Measurements from ENCODE around the gene GIPC3. TPM values are rescaled to one million over a fixed set of nuclear protein-coding genes. Genes with fewer than 3 reads are reported as not detected.
"Not testable (repeated sequence)": the region's sequence is repeated elsewhere in the genome, so short reads cannot be mapped to it uniquely, and the experiment has no call there.

The GIPC3 gene
- total and polyA plus RNA-seq, 5 donors: 0.89 to 2.1 (median 1.2) TPM

DNA sequence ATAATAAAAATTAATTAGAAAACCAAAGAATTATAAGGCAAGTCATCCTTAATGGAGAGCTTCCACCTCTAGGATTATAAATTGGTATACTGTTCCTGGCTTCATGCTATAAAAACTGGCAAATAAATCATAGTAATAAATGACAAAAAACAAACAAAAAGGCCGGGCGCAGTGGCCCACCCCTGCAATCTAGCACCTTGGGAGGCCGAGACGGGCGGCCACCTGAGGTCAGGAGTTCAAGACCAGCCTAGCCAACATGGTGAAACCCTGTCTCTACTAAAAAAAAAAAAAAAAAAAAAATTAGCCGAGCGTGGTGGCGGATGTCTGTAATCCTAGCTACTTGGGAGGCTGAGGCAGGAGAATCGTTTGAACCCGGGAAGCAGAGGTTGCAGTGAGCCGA, 15.2 kb upstream of the GIPC3 start:
- intact Hi-C loops (cut with DNase I): loop anchor here in 1 of 4 donors (10.0 kb wide), 1 partner anchor 55 kb away; the partner anchor contains the start of gene CACTIN
- not testable (repeated sequence) for H3K27me3 ChIP-seq (ENCODE audit: control insufficient read depth, insufficient read depth); ATAC-seq; H3K4me1 ChIP-seq (ENCODE audit: control insufficient read depth, insufficient read depth, low read length); H3K9me3 ChIP-seq (ENCODE audit: control insufficient read depth, low read length); H3K4me3 ChIP-seq (ENCODE audit: low read length); H3K27ac ChIP-seq (ENCODE audit: low read length)
- 90% methylated on average over 11 of the region's 11 CpGs for WGBS
- DNase-seq: peak in 1 of 3 donors; percentile 20

DNA sequence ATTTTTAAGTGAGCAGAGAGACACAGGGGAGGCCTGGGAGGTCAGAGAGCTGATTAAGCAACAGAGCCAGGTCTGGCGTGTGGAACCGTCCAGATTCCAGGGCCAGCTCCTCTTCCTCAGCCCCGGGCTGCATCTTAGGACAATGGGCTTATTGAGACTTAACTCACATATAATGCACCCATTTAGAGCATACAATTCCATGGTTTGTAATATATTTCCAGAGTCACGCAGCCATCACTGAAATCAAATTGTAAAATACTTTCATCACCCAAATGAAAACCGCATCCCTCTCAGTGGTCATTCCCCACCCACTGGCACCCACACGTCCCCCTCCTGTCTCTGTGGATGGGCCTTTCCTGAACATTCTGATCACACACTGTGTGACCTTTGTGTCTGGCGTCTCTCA, 14.7 kb upstream of the GIPC3 start:
- intact Hi-C loops (cut with DNase I): loop anchor here in 1 of 4 donors (10.0 kb wide), 1 partner anchor 54 kb away; the partner anchor contains the start of gene CACTIN

DNA sequence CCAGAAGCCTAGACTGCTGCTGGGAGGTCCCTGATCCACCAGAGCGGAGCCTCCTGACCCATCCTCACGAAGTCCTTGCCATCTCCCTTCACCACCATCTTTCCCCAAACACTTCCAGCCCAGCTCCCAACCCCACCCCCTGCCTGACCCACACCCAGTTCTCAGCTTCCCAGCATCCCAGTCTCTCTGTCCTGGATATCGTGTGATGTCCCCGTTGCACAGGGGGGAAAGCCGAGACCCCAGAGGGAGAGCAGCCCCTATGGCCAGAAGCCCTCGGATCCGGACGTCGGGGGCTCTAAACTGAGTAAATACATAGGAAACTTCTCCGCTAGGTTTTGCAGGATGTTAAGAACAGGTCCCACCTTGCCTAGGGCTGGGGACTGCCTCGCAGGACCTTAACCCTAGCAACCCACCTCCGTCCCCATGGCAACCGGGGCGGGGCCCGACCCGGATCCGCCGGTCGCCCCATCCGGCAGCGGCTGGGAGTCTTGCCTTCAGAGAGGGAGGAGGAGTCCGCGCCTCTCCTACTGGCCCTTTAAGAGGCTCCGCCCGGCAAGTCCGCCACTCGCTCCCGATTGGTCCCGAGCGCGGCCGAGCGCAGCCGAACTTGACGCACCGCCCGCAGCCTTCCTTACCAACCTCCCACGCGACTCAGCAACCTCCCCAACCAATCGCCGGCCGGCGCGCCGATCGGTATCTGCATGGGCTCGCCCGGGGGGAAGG, 13.0 kb upstream of the GIPC3 start:
- 2% methylated on average over 48 of the region's 48 CpGs for WGBS
- Histone ChIP-seq H3K27ac (ENCODE audit: low read length) (no peak overlapping the region), H3K4me3 (ENCODE audit: low read length) (peak overlapping the region; percentile 57), H3K4me1 (ENCODE audit: control insufficient read depth, insufficient read depth, low read length) (no peaks in the 10 kb centered on the region), H3K27me3 (ENCODE audit: control insufficient read depth, insufficient read depth) (no peaks in the 10 kb centered on the region), H3K9me3 (ENCODE audit: control insufficient read depth, low read length) (no peaks in the 10 kb centered on the region)
- peak; percentile 100 for DNase-seq
- intact Hi-C loops (cut with DNase I): loop anchor here in 1 of 4 donors (10.0 kb wide), 1 partner anchor 53 kb away; the partner anchor contains the start of gene CACTIN
- ATAC-seq: peak; percentile 96 to 98

More for the DNA sequence above, 14.7 kb upstream of the GIPC3 start:
- WGBS: 76% methylated on average over 7 of the region's 7 CpGs
- Histone ChIP-seq H3K27me3 (ENCODE audit: control insufficient read depth, insufficient read depth) (no peaks in the 10 kb centered on the region), H3K4me3 (ENCODE audit: low read length) (no peak overlapping the region), H3K4me1 (ENCODE audit: control insufficient read depth, insufficient read depth, low read length) (no peaks in the 10 kb centered on the region), H3K27ac (ENCODE audit: low read length) (no peak overlapping the region), H3K9me3 (ENCODE audit: control insufficient read depth, low read length) (no peaks in the 10 kb centered on the region)
- ATAC-seq: no peak
- DNase-seq: peak in 1 of 3 donors; percentile 25

DNA sequence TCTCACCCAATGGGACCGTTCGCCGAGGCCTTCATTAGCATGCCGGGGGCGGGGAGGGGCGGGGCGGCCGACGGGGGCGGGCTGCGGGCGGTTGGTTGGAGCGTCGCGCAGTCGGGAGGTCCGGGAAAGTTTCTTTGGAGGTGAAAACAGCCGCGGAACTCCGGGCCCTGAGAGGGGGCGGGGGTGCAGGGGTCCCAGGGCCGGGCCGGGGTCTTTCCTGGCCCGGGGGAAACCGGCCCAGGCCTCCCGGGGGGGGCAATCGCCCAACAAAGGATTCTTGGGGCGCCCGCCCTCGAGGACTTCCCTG, 12.5 kb upstream of the GIPC3 start, which contains the start of gene HMG20B:
HMG20B (plus strand) TSS at position 90 of the 307 bp plus-strand sequence. CDS start 366 bp downstream, outside the sequence.
- DNase-seq (no peak), ATAC-seq (no peak)
- H3K4me3 ChIP-seq (ENCODE audit: low read length): peak within 1 kb of the TSS; percentile 94
- no peaks in the 10 kb centered on the region for H3K9me3 ChIP-seq (ENCODE audit: control insufficient read depth, low read length)
- H3K27ac ChIP-seq (ENCODE audit: low read length): no peak within 1 kb of the TSS
- no peaks in the 10 kb centered on the region for H3K27me3 ChIP-seq (ENCODE audit: control insufficient read depth, insufficient read depth)
- intact Hi-C loops (cut with DNase I): loop anchor here in 1 of 4 donors (10.0 kb wide), 1 partner anchor 52 kb away; the partner anchor contains the start of gene CACTIN
- WGBS: under 1% methylated on average over 30 of the region's 30 CpGs
- H3K4me1 ChIP-seq (ENCODE audit: control insufficient read depth, insufficient read depth, low read length): no peaks in the 10 kb centered on the region

DNA sequence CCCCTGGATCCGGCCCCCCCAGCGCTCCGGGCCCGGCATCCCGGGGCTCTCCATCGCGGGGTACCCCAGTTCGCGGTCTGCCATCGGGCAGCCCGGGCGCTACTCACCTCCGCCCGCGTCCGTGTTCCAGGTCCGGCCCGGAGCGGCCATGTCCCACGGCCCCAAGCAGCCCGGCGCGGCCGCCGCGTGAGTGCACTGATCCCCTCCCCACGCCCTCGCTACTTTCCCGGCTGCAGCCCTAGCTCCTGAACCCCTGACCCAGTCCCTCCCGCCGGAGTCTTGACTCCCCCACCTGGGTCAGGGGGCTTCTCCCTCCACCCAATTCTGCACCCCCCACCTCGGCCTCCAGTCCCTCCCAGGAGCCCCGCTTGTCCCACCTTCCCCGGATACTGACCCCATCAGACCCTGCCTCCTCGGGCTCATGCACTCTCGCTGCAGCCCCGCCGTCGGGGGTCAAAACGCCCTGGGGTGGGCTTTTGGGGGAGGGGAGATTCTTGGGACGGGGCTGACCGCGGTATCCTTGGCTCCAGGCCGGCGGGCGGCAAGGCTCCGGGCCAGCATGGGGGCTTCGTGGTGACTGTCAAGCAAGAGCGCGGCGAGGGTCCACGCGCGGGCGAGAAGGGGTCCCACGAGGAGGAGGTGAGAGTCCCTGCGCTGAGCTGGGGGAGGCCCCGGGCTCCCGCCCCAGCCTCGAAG, 12.0 kb upstream of the GIPC3 start:
- ATAC-seq: peak; percentile 5 to 8
- WGBS: 1% methylated on average over 60 of the region's 60 CpGs
- peak overlapping the region; percentile 94 for H3K4me3 ChIP-seq (ENCODE audit: low read length)
- H3K27me3 ChIP-seq (ENCODE audit: control insufficient read depth, insufficient read depth): no peaks in the 10 kb centered on the region
- no peaks in the 10 kb centered on the region for H3K9me3 ChIP-seq (ENCODE audit: control insufficient read depth, low read length)
- H3K4me1 ChIP-seq (ENCODE audit: control insufficient read depth, insufficient read depth, low read length): no peaks in the 10 kb centered on the region
- DNase-seq: peak in 2 of 3 donors; percentile 75 to 76
- H3K27ac ChIP-seq (ENCODE audit: low read length): no peak overlapping the region
- intact Hi-C loops (cut with DNase I): loop anchor here in 1 of 4 donors (10.0 kb wide), 1 partner anchor 51 kb away; the partner anchor contains the start of gene CACTIN

DNA sequence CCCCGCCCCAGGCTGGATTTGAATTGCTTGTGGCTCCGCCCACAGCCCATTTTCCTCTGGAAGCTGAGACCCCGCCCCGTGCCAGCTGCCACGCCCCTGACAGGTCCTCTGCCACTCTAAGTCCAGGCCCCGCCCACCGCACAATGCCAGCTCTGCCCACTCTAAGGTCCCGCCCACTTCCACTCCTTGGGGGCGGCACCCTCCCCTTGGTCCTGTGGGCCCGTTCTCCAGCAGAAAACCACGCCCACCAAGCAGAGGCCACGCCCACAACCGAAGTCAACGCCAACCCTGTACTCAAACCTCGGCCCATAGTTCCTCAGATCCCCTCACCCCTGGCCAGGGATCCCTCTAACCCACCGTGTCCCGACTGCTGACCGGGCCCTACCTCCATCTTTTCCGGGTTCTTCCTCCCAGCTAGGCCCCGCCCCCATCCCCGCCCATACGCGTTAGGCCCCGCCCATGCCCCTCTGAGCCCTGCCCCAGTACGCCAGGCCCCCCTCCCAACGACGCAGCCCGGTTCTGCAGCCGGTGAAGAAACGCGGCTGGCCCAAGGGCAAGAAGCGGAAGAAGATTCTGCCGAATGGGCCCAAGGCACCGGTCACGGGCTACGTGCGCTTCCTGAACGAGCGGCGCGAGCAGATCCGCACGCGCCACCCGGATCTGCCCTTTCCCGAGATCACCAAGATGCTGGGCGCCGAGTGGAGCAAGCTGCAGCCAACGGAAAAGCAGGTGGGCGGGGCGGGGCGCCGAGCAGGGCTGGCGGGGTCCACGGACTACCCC, 11.2 kb upstream of the GIPC3 start:
- ATAC-seq (peak; percentile 9 to 36), DNase-seq (peak; percentile 93 to 95 (median 94))
- 59% methylated on average over 55 of the region's 55 CpGs for whole genome bisulfite sequencing
- Histone ChIP-seq H3K4me1 (ENCODE audit: control insufficient read depth, insufficient read depth, low read length) (no peaks in the 10 kb centered on the region), H3K27ac (ENCODE audit: low read length) (no peak overlapping the region), H3K9me3 (ENCODE audit: control insufficient read depth, low read length) (no peaks in the 10 kb centered on the region), H3K27me3 (ENCODE audit: control insufficient read depth, insufficient read depth) (no peaks in the 10 kb centered on the region), H3K4me3 (ENCODE audit: low read length) (peak overlapping the region; percentile 94)
- intact Hi-C loops (cut with DNase I): loop anchor here in 1 of 4 donors (10.0 kb wide), 1 partner anchor 51 kb away; the partner anchor contains the start of gene CACTIN

DNA sequence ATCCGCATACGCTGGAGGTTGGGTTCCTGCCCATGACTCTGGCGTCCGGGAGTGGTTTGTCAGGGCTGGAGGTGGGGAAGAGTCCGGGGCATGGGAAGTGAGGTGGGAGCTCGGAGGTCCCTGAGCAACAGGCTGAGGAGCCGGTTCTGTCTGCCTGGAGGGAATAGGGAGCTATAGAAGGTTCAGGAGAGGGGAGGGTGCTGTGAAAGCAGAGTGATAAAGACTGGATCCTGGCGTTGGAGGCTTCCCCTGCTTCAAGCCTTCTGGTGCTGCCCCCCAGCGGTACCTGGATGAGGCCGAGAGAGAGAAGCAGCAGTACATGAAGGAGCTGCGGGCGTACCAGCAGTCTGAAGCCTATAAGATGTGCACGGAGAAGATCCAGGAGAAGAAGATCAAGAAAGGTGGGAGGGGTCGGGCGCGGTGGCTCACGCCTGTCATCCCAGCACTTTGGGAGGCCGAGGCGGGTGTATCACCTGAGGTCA, 10.0 kb upstream of the GIPC3 start:
- Histone ChIP-seq H3K4me3 (ENCODE audit: low read length) (no peak overlapping the region), H3K9me3 (ENCODE audit: control insufficient read depth, low read length) (no peaks in the 10 kb centered on the region), H3K27ac (ENCODE audit: low read length) (no peak overlapping the region), H3K27me3 (ENCODE audit: control insufficient read depth, insufficient read depth) (no peaks in the 10 kb centered on the region), H3K4me1 (ENCODE audit: control insufficient read depth, insufficient read depth, low read length) (no peaks in the 10 kb centered on the region)
- intact Hi-C loops (cut with DNase I): loop anchor here in 1 of 4 donors (10.0 kb wide), 1 partner anchor 50 kb away; the partner anchor contains the start of gene CACTIN
- peak in 1 of 3 donors; percentile 57 for DNase-seq
- no peak for ATAC-seq
- 93% methylated on average over 19 of the region's 19 CpGs for WGBS

DNA sequence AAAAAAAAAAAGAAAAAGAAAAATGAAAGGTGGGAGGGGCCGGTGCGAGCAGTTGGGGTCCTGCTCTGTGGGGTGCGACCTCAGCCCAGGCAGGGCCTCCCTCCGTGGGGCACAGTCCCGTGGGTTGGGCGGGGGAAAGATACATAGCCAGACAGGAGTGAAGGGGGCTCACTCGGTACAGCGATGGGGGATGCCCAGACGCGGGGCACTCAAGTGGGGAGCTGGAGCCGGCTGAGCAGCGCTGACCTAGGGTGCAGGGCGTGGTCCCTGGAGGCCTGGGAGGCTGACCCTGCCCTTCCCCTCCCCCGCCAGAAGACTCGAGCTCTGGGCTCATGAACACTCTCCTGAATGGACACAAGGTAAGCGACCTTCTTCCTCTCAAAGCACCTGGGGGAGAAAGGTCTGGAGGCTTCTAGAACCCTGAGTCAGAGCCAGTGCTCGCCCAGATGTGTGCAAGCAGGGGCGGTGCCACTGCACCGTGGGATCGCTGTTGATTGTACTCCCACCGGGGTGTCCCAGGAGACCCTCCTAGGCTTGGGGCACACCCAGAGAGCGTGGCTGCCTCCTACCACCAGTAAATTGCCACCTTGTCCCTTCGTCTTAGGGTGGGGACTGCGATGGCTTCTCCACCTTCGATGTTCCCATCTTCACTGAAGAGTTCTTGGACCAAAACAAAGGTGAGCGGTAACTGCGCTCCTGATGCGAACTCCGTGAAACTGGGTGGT, 9.2 kb upstream of the GIPC3 start:
- no peaks in the 10 kb centered on the region for H3K9me3 ChIP-seq (ENCODE audit: control insufficient read depth, low read length)
- H3K4me3 ChIP-seq (ENCODE audit: low read length): no peak overlapping the region
- DNase-seq: peak in 1 of 3 donors; percentile 59
- ATAC-seq: no peak
- no peaks in the 10 kb centered on the region for H3K27me3 ChIP-seq (ENCODE audit: control insufficient read depth, insufficient read depth)
- H3K27ac ChIP-seq (ENCODE audit: low read length): no peak overlapping the region
- WGBS: 87% methylated on average over 29 of the region's 29 CpGs
- no peaks in the 10 kb centered on the region for H3K4me1 ChIP-seq (ENCODE audit: control insufficient read depth, insufficient read depth, low read length)
- intact Hi-C loops (cut with DNase I): loop anchor here in 1 of 4 donors (10.0 kb wide), 1 partner anchor 49 kb away; the partner anchor contains the start of gene CACTIN

DNA sequence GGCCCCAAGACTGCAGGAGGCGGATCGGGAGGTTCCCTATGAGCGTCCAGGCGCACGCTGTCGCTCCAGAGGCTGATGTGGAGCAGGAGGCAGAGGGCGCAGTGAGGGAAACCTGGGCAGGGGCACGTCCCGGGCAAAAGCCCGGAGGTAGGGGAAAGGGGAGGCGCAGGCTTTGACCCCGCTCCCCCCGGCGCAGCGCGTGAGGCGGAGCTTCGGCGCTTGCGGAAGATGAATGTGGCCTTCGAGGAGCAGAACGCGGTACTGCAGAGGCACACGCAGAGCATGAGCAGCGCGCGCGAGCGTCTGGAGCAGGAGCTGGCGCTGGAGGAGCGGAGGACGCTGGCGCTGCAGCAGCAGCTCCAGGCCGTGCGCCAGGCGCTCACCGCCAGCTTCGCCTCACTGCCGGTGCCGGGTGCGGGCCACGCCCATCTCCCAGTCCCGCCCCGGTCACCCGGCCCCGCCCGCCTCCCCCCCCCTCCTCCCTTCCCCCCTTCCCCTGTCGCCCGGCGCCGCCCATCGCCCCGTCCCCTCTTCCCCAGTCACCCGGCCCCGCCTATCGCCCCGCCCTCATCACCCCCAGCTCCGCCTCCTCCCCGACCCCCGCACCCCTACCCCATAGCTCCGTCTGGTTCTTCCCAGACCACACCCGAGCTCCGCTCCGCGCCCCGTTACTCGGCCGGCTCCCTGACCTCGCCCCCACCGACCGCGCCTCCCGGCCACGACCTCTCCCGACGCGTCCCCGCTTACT, 8.4 kb upstream of the GIPC3 start:
- Histone ChIP-seq H3K4me1 (ENCODE audit: control insufficient read depth, insufficient read depth, low read length) (no peaks in the 10 kb centered on the region), H3K4me3 (ENCODE audit: low read length) (no peak overlapping the region), H3K27ac (ENCODE audit: low read length) (no peak overlapping the region), H3K9me3 (ENCODE audit: control insufficient read depth, low read length) (no peaks in the 10 kb centered on the region), H3K27me3 (ENCODE audit: control insufficient read depth, insufficient read depth) (no peaks in the 10 kb centered on the region)
- peak; percentile 21 to 24 for ATAC-seq
- intact Hi-C loops (cut with DNase I): loop anchor here in 1 of 4 donors (10.0 kb wide), 1 partner anchor 48 kb away; the partner anchor contains the start of gene CACTIN
- DNase-seq: peak; percentile 79 to 91 (median 91)
- 46% methylated on average over 75 of the region's 78 CpGs for WGBS

All from right cardiac atrium (tissue), 5 donors.